Midbrain (tissue), 1 donor: ENCODE measurements around the gene VDR.
A peak's percentile ranks its signal among the peaks of the same experiment; 100 is the strongest.

Experiments
- DNase-seq: peaks from one replicate; lab custom pipeline; 2025; lab: John Stamatoyannopoulos, UW

Gene VDR

DNA sequence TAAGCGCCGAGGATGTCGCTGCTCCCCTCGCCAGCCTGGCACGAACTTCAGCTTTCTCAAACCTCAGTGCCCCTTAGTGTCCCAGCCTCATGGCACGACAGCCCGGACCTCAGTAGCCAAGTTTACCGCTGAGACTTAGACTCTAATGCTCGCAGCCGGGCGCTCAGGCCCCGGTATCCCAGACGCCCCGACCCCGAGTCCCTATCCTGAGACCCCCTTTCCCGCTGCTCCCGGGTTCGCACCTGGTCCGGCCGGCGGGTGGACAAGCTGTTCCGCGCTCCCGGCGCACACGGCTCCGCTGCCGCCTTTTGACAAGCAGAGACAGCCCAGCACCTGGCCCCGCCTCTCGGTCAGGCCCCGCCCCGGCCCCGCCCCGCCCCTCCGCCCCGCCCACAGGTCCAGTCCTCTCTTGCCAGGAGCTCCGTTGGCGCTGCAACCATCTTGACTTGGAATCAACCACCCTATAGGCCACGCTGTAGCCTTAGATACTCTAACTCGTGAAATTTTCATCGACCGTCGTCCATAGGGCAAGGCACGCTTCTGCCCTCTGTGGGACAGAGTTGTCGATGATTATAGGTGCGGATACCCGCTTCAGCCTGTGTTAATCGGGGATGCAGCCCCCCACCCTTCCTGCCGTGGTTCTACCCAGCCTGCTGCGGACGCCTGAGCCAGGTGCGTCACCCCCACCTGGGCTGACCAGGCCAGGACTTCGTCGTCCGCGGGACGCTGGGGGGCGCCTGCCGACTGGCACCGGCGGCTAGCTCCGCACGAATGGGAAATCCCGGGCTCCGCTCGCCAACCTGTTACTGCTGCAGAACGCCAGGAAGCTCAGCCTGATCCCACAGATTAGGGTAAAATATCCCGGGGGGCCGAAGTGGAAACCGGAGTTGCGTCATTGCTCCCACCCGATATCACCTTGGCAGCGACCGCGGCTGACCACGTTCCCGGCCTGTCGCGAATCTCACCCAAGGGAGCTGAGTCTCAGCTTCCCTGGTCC, at the start of gene VDR:
Gene VDR, minus strand, starts transcription at position 282 of the 997 bp plus-strand sequence. CDS start 25,881 bp downstream, outside the sequence.
- DNase-seq: no peak

DNA sequence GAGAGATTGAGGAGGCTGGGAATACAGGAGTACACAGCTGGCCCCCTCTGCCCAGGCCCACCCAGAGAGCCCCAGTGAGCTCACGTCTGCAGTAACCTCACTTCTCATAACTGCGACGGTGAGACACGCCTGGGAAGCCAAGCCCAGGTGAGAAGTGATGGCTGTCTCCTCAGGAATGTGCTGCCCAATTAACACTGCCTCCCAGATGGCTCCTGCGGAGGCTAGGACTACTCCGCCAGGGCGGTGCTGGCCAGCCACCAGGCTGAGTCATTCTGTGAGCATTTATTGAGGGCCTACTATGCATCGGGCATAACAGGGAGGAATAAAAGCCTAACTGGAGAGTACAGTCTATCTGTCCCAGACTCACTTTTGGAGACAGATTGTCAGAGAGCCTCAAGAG, 49.3 kb upstream of the VDR start:
- no peak for DNase-seq

GRCh38 chr12:47950856-47951468, 46.2 kb upstream of the VDR start:
- no peak for DNase-seq

- DNase-seq: peak; percentile 28
Observed at GRCh38 chr12:47949441-47950341, 44.9 kb upstream of the VDR start.

DNA sequence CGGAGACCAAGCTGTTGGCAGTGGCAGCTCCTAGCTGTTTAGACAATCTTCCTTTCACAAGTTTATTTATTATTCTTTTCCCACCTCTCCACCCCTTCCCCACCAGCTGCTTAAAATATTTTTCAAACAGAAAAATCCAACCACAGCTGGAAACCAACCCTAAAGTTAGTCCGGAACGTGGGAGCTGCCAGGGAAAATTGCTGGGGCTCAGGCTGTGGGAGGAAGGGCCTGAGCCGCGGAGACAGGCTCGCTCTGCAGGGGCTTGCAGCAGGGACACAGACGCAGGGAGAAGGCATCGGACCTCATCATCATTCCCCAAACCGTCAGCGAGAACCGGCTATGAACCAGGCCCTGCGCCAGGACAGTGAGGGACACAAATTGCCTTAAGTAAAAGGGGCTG, 42.5 kb upstream of the VDR start:
- DNase-seq: no peak

GRCh38 chr12:47946413-47947323, 41.9 kb upstream of the VDR start:
- DNase-seq: no peak

DNA sequence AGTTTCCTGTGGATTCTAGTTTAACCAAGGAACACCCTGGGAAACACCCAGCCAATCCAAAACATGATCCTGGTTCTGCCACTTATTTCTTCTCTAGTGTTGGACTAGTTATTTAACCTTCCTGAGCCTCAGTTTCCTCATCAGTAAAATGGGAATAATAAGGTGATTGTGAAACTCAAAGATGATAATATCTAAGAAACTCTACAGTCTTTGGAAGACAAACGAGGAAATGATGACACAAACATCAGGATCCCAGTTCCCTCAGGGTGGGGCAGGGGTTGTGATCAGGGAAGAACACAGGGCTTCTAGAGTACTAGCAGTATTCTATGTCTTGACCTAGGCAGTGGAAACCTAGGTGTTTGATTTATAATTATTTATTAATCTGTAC, 40.5 kb upstream of the VDR start:
- DNase-seq: no peak

GRCh38 chr12:47944685-47945340, 40.0 kb upstream of the VDR start:
- DNase-seq: no peak

DNA sequence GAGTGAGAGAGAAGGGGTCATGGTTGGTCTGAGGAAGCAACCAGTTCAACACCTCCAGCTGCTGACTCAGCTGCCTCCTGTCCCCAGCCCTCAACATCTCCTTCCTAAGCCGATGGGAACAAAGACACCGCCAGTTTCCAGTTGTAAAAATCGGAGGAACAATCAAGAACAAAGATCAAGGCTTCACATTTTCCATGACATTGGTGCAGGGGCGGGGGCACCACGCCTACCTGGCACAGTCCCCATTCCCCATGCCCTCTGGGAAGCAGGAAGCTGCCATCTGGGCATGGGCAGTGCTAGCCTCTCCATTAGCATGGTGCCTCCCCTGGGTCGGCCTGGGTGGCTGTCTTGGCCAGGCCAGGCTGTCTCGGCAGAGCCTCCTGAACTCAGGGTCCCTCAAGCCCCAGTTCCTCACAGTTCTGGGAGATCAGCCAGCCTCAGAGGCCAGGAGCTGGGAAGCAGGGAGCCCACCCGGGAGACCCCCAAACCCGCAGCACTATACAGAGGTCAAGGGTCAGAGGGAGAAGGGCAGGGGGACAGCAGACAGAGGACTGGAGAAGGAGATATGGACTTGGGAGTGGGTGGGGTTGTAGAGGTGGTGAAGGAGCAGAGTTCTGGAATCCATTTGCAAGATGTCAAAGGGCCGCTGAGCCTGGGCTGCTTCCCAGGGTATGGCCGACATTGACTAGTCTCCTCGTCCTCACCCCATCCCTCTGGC, 39.0 kb upstream of the VDR start:
- DNase-seq: no peak

- DNase-seq: no peak
Observed at GRCh38 chr12:47942614-47943225, 37.9 kb upstream of the VDR start.

DNA sequence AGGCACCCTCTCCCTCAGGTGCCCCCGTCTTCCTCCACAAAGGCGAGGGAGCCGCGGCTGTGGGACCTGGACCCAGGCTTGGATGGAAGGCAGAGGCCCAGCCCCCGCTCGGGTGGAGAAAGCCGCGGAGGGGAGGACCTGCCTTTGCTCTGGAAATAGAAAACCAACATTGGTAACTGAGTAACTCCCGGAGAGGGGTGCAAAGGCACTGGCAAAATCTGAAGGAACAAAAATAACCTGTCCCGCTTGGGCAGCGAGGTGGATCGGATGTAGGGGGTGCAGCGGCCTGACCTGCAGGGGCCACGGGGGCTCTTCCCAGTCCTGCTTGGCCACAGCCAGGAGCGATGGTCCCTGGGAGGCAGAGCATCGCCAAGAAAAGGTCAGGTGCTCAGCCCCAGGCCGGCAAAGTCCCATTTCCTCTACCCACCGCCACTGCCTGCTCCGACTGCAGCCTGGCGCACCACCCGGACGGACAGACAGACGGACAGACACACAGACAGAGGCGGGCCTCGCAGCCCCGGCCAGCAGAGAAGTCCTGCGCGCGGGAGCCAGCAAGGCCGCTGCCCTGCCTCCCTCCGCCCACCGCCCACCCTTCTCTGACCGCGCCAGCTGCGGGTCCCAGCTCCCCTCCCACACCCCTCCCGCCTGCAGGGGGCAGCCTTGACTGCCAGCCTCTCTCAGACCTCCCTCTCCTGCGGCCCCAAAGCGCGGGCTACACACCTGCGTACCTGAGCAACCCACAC, 37.2 kb upstream of the VDR start:
- no peak for DNase-seq

- no peak for DNase-seq
Observed at GRCh38 chr12:47941475-47941780, 36.6 kb upstream of the VDR start.

GRCh38 chr12:47940773-47941474, 36.1 kb upstream of the VDR start:
- no peak for DNase-seq

DNA sequence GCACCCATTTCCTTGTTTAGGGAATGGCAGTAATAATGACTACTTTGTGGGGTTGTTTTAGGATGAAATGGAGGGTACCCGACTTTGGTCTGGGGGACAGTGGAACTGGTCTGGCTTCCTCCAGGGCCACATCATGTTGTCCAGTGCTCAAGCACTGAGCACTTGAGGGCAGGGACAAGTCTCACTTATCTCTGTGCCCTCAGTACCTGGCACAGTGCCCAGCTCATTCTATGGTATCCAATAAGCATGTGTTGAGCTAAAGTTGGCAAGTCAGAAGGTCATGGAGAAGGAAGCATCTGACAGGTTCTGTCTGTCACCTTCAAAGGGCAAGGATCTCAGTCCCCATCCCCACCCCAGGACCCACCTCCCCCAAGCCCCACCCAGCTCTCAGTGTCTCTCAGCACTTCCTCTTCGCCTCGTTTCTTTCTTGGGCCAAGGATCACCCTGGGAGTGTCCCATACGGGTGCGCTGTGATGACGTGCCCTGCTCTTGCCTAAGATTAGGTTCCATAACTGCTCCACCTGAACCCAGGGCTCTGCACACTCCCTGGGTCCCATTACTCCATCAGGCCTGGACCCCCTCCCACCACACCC, 34.3 kb upstream of the VDR start:
- no peak for DNase-seq

DNA sequence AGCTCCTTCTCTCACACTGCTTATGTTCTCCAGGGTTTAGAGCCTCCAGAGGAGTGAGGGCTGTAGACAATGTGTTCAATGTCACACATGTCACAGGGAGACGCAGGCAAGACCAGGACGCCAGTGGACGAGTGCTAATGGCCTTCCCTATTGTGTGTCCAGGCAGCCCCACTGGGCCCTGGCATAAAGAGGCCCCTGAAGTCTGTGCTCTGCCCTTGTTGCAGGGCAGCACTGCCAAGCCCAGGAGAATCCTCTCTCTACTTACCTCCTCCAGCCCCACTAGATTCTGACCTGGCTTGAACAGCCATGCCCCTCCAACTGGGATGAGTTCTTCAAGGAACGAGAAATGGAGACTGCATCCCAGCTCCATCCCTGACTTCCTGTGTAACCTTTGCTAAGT, 33.8 kb upstream of the VDR start:
- DNase-seq: no peak

GRCh38 chr12:47938093-47938492, 33.3 kb upstream of the VDR start:
- no peak for DNase-seq

DNA sequence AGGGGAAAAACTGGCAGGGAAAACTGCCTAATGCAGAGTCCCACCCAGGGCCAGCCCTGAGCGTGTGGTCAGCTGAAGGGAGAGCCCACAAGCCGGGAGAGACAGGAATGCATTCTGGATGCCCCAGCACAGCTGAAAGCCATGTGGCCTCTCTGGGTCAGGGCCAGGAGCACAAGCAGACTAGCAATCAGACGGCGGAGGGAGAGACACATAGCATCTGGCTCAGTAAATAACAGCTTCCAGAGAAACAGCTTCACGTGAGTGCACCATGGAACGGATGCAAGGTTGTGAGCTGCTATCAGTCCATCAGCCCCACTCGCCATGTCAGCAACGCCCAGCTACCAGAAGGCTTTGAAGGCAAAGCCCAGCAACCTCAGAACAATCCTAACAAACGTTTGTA, 30.4 kb upstream of the VDR start:
- DNase-seq: no peak

- DNase-seq: no peak
Observed at GRCh38 chr12:47931187-47931586, 26.4 kb upstream of the VDR start.
